CD1c-positive myeloid dendritic cell (primary cell): ENCODE data around the gene ARL15.

Source experiments
- DNase-seq: peaks from one replicate; pipeline ENCODE4 v3.0.0-alpha.2; 2016; ENCODE audit errors: extremely low spot score

Gene ARL15

GRCh38 chr5:54211912-54212311 lies 98.5 kb downstream of the ARL15 start:
- DNase-seq = no peak

DNA sequence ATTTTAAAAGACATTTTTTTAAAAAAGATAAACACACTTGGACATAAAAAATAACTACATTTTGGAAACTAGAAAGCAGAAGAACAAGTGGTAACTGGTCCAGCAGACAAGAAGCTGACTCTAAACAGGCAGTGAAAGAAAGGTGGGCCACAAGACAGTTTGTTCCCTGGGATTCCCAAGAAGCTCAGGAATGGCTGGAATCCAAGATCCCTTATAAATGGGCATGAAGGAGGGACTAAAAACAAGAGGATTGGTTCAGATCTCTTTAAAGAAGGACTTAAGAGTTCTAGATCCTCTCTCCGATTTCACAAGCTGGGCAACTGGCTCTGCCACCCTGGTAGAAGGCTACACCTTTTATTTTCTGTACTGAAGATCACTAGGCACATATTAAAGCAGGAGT lies 102.8 kb downstream of the ARL15 start:
- DNase-seq = no peak

- no peak for DNase-seq
These were observed 103.7 kb downstream of the ARL15 start for GRCh38 chr5:54206580-54207229.

GRCh38 chr5:54205918-54206317 lies 104.5 kb downstream of the ARL15 start:
- no peak for DNase-seq

DNA sequence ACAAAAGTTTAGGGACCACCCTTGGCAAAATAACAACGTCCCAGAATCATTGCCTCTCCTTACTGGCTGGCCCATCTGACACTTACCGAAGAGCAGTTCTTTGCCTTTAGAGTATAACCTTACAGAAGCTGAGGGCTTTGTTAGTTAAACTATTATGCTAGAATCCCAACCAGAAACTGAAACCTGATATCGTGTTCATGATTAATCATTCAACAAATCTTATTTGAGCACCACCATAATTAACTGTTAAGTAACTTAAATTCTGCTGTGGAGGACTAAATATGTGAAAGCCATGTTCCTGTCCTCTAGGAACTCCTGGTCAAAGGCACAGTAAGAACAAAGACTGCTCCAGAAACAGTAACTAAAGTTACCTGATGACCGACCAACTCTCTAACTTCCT lies 104.9 kb downstream of the ARL15 start:
- no peak for DNase-seq

GRCh38 chr5:54197018-54197417 lies 113.4 kb downstream of the ARL15 start:
- DNase-seq = no peak

DNA sequence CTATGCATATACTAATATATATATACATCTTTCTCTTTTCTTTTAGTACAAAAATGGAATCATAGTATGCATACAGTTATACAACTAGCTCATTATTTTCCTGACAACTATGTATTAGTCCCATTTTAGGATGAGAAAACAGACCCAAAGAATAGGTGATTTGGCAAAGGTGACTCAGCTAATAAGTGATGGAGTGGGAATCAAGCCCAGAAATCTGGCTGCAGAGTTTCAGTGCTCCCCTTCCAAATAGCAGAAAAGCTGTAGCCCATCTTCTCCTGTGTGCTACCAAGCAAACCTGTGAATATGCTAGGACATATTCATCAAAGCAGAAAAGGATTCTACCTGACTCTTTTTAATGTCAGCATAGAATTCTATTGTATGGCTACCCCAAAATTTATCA lies 114.7 kb downstream of the ARL15 start:
- DNase-seq = no peak

DNA sequence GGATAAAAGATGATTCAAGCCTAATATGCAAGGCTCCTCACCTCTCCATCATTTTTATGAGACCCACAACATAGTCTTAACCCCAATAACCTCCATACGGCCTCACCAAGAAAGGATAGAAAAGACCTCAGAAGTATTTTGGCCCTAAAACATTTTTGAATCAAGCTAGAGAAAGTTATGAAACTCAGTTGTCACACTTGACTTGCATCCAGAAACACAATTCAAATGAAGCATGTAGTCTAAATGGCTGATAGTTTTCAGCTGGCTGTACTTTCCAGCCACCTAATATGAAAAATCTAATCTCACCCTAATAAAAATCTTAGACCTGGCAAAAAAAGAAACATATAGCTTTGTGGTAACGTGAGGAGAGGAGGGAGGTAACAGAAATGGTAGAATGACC lies 116.1 kb downstream of the ARL15 start:
- no peak for DNase-seq

- DNase-seq = no peak
These were observed 122.7 kb downstream of the ARL15 start for GRCh38 chr5:54187694-54188093.

GRCh38 chr5:54186912-54187445 lies 123.4 kb downstream of the ARL15 start:
- DNase-seq = no peak

DNA sequence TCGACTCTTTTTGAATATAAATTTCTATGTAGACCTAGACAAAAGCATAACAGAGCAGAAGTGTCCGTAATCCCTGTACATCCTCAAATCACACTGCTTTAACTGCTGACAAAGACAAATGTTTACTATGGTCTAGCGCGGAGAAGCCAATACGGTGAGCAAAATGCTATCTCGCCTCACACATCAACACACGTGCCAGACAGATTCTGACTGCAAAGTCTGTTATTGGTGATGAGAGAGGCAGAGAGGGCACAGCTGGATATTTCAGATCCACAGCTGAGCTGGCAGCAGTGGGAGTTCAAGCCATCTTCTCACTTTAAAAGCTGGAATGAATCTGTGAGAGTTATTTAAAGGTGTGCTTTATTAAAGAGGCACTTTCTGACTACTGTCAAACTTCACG lies 124.3 kb downstream of the ARL15 start:
- DNase-seq = no peak

DNA sequence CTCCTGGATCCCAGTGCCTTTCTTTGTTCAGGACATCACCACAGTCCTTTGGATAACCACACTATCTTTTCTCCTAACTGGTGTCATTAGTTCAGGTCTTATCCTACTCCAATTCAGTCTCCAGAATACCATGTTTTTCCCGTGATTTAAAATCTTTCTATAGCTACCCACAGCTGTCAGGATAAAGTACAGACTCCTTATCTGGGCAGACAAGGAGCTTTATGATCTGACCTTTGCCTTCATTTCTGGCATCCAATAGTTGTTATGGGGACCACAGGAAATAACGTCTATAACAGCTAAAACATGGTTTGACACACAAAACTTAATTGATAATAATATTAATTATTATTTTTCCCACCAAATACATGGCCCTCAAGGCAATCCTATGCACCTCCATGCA lies 125.6 kb downstream of the ARL15 start:
- no peak for DNase-seq

DNA sequence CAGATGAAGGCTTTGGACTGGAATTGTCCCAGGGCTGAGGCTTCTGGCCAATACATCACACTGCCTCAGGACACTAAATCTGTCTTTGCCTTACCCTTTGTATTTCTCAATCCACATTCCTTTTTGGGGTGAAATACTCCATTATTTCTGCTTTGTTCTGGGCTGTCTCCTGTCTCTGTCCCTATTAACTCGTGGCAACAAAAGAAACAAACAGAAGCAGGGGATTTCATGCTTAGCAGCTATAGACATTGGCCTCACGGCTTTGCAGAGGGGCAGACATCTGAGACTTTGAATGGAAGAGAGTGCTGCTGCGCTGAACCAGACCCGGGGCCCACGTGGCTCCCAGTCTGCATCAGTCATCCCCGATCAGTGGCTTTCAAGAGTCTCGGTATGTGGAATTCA lies 129.7 kb downstream of the ARL15 start:
- no peak for DNase-seq

- no peak for DNase-seq
These were observed 131.4 kb downstream of the ARL15 start for GRCh38 chr5:54178991-54179390.

DNA sequence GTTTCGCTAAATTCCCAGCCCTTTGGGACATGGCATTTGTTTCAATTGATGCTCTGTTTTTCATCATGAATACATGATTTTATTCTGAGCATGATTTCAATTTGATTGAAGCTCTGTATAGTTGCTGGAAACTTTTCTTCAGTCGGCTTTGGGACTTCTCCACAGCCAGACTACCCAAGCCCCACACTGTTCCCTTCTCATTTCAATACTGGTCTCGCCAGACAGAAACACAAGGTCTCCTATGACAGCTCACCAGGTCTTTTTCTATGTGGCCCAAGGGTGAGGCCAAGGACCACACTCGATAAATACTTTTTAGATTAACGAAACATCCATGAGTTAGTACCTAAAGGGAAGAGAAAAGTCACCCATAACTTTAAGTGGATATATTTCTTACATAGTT lies 132.2 kb downstream of the ARL15 start:
- no peak for DNase-seq

- DNase-seq = no peak
These were observed 133.3 kb downstream of the ARL15 start for GRCh38 chr5:54177058-54177457.

DNA sequence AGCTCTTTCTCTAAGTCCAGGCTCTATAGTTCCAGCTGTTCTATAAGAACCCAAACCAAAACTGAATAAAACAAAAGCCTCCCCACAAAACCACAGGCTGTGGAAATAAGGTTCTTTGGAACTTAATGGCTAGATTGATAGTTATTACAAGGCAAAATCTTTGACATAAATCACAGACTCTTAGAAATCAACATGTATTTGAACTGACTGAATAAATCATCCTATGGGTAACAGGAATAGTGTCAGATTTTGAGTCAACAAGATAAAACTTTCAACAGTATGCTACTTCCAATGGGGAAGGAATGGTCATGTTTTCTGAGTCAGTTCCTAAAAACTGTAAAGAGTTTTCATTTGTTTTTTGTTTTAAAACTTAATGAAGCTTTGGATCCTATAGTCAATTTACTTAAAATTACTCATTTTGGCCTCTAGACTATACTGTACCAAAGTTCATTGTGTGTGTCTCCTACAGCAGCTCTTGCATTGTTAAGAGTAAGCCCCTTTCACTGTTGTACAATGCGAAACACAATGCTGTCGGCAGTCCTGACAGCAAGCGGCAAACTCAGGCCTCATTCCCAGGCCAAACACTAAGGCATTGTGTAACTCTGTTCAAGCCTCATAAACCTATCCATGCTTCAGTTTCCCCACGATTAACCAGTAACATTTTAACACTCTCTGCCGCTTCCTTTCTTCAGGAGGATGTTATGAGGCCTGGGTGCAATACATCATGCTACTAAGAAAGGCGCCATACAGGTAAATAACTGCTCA lies 134.1 kb downstream of the ARL15 start:
- no peak for DNase-seq

- DNase-seq = no peak
These were observed 137.1 kb downstream of the ARL15 start for GRCh38 chr5:54173251-54173650.

GRCh38 chr5:54171645-54172384 lies 138.6 kb downstream of the ARL15 start:
- no peak for DNase-seq

GRCh38 chr5:54165687-54166086 lies 144.7 kb downstream of the ARL15 start:
- no peak for DNase-seq

GRCh38 chr5:54162184-54162583 lies 148.2 kb downstream of the ARL15 start:
- no peak for DNase-seq

DNA sequence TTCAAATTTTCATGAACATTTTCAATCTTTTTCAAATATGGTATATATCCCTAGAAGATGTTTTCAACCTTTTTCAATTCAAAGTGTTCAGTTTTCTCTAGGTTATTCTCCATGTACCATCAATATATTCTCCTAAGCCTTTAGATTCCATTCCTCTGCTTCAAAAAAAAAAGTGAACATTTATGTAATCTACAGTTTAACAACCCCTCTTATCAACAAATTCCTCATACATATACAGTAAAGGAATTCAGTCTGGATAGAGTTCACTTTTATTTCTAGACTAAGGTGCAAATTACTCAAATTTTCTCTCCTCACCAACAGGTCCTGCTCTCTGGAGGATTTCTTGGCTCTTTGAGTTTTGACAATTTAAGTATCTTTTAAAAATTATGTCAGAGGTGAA lies 150.0 kb downstream of the ARL15 start:
- DNase-seq = no peak

GRCh38 chr5:54159893-54160195 lies 150.5 kb downstream of the ARL15 start:
- DNase-seq = no peak
